ENCODE measurements around the gene POLR3A.

DNA sequence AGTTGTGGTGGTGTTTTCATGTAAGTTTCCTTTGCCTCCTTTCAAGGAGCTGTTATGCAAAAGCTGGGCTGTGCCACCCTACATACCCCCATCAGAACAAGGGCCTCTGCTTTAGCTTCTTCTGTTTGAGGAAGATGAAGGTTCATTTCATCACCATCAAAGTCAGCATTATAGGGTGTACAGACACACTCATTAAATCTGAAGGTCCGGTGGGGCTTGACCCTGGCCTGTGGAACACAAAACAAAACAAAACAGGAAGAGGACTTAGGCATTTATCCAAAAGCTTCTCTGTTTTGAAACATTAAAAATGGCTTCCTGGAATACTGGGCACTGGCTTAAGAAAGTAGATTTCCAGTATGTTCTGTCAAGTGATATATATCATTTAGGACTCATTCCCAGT, 15.8 kb downstream of the POLR3A start:
- TF ChIP-seq CTCF (IDR thresholded peaks at IDR 0.05): no peak
- no peak for TF ChIP-seq POLR2A (IDR thresholded peaks at IDR 0.05)

Data from right lobe of liver (tissue), 4 donors.